Measurements from ENCODE around the gene LGR5.

DNA sequence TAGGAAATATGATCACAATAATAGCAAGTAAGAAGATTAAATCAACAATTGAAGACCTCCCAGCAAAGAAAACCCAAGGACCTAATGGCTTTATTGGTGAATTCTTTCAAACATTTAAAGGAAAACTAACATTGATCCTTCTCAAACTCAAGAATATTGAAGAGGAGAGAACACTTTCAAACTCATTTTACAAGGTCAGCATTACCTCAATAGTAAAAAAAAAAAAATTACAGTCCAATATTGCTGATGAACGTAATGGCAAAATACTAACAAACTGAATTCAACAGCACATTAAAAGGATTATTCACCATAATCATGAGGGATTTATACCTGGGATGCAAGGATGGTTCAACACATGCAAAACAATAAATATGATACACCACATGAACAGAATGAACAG is 33.7 kb upstream of the LGR5 start:
- TF ChIP-seq, protein P1, sequence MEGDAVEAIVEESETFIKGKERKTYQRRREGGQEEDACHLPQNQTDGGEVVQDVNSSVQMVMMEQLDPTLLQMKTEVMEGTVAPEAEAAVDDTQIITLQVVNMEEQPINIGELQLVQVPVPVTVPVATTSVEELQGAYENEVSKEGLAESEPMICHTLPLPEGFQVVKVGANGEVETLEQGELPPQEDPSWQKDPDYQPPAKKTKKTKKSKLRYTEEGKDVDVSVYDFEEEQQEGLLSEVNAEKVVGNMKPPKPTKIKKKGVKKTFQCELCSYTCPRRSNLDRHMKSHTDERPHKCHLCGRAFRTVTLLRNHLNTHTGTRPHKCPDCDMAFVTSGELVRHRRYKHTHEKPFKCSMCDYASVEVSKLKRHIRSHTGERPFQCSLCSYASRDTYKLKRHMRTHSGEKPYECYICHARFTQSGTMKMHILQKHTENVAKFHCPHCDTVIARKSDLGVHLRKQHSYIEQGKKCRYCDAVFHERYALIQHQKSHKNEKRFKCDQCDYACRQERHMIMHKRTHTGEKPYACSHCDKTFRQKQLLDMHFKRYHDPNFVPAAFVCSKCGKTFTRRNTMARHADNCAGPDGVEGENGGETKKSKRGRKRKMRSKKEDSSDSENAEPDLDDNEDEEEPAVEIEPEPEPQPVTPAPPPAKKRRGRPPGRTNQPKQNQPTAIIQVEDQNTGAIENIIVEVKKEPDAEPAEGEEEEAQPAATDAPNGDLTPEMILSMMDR (IDR thresholded peaks at IDR 0.05), result no peak
- TF ChIP-seq POLR2A (IDR thresholded peaks at IDR 0.05), result no peak

Measured in esophagus squamous epithelium (tissue), 4 donors.